22Rv1 (cell line): ENCODE measurements around the gene LGR6.

ENCODE experiments used
- H3K27ac ChIP-seq: fragments of 450-650 bp; 2 replicates; pipeline ENCODE4 v1.5.1; 2017
- CTCF ChIP-seq: fragments of 450-650 bp; IDR thresholded peaks from 2 replicates; pipeline ENCODE4 v1.5.1; 2017; ENCODE audit warnings: mild to moderate bottlenecking
- ZFX ChIP-seq: fragments of 450-650 bp; IDR thresholded peaks from 2 replicates; pipeline ENCODE4 v1.6.1; 2017; ENCODE audit warnings: antibody characterized with exemption, borderline replicate concordance

Gene LGR6

GRCh38 chr1:202289009-202289408 is 95.4 kb downstream of the LGR6 start:
- TF ChIP-seq CTCF (no peak), ZFX (no peak)
- no peak overlapping the region for H3K27ac ChIP-seq

DNA sequence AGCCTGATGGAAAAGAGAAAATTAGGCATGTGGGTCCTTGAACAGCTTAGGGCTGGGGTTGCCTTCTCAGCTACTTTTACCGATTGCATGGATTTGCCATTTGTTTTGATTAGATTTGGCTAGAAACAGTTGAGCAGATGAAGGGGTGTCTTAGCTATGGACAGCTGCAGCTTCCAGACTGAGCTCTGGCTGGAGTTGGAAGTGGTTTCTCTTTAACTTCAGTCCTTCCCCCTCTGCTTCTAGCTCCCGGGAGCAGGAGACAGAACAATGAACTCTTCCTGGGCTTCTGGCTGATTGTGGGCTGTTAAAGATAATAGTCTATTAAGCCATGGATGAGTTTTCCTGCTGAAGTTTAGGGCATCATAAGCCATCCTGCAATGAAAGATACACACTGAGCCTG is 97.4 kb downstream of the LGR6 start:
- TF ChIP-seq CTCF, result no peak
- TF ChIP-seq ZFX, result no peak
- no peak overlapping the region for H3K27ac ChIP-seq

GRCh38 chr1:202291961-202292712 is 98.5 kb downstream of the LGR6 start:
- TF ChIP-seq ZFX, result no peak
- TF ChIP-seq CTCF, result no peak
- no peak overlapping the region for H3K27ac ChIP-seq

DNA sequence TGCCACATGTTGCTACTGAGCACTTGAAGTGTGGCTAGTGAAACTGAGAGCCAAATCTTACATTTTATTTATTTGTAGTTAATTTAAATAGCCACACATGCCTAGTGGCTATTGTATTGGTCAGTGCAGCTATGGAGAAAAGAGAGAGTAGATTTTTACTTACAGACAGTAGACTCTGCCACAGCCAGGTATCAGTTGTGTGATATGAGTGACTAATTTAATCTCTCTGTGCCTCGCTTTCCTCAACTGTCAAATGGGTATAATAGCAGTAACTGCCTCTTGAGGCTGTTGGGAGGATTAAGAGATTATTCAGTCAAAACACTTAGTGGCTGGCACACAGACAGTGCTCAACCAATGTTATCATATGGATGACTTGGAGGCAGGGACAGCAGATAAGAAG is 99.2 kb downstream of the LGR6 start:
- no peak for TF ChIP-seq CTCF
- no peak for TF ChIP-seq ZFX
- H3K27ac ChIP-seq, result no peak overlapping the region

DNA sequence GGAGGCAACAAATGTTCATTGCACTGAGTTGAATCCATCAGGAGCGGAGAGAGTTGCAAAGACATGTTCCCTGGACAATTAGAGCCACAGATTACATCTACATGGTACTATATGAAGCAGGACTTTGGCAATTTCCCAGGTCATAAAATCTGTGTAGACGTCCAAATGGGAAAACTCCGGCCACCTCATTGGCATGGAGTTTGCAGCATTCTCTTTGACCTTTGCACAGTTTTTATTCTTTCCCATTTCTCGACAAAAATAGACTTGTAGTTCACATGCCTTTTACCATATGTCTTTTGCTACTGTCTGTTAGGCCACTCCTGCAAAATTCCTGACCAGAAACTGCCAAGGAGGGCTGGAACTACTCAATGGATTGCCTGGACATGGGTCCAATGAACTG is 100.0 kb downstream of the LGR6 start:
- no peak overlapping the region for H3K27ac ChIP-seq
- TF ChIP-seq ZFX (no peak), CTCF (no peak)

DNA sequence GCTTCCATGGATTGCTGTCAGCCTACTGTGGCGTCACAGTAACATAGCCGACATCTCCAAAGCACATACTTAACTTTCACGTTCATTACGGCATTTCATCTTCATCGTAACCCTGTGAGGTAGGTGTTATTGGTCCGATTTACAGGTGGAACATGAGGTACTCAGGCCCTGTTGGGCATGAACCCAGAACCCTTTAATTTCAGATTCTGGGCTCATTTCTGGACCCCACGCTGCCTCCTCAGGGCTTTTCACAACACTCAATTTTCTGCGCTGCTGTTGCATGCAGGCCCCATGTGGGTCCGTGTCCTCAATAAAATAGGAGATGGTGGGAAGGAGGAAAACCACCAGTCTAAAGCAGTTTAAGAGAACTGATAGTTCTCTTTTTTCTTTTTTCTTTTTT is 108.6 kb downstream of the LGR6 start:
- no peak overlapping the region for H3K27ac ChIP-seq
- TF ChIP-seq CTCF, result no peak
- no peak for TF ChIP-seq ZFX

- H3K27ac ChIP-seq, result no peak overlapping the region
- TF ChIP-seq CTCF, result no peak
- no peak for TF ChIP-seq ZFX
Measured at GRCh38 chr1:202304375-202304774, 110.8 kb downstream of the LGR6 start.
